Head of caudate nucleus (tissue), 42 donors: ENCODE data around the gene MACF1.
"Not testable (repeated sequence)": the region's sequence is repeated elsewhere in the genome, so short reads cannot be mapped to it uniquely, and the experiment has no call there.

ENCODE experiments used
- DNase-seq, 42 donors: peaks; one replicate each; pipeline versions ENCODE4 v3.0.0 to v3.0.0-alpha.2; 2020 to 2021; ENCODE audit warnings: mixed read lengths in 7 of 42
- intact Hi-C: fragments of 100-400 bp; cut with DNase I; formaldehyde crosslinking; loops from one replicate; pipeline ENCODE4 v1.15.0; 2022

MACF1 gene

DNA sequence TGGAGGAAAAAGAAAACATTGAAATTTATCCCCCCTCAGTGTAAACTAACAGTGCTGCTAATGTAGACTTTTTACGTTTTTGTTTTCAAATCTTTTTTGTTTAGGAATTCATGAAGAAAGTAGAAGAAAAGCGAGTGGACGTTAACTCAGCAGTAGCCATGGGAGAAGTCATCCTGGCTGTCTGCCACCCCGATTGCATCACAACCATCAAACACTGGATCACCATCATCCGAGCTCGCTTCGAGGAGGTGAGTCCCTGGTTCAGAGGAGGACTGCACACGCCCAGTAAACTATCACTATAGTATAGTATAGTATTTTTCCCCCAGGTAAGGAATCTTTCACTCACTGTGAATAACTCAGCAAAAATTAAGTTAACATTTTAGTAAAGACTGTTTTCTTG is 249.1 kb downstream of the MACF1 start:
- intact Hi-C loops = no loop called here
- peak in 15 of 42 donors; percentile 7 to 75 (median 34) for DNase-seq

DNA sequence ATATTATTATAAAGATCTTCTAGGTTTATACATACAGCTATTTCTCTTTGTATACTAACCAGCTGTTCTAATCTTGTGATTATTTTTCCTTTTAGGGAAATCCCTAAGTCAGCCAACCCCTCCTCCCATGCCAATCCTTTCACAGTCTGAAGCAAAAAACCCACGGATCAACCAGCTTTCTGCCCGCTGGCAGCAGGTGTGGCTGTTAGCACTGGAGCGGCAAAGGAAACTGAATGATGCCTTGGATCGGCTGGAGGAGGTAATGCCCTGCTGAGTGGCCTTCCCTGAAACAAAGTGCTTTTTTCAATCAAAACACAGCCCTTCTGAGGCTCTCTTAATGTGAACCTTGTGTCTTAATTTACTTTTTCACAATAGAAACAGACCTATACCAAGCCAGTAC is 254.5 kb downstream of the MACF1 start:
- DNase-seq = peak in 27 of 42 donors; percentile 14 to 76 (median 32)
- intact Hi-C loops = no loop called here

DNA sequence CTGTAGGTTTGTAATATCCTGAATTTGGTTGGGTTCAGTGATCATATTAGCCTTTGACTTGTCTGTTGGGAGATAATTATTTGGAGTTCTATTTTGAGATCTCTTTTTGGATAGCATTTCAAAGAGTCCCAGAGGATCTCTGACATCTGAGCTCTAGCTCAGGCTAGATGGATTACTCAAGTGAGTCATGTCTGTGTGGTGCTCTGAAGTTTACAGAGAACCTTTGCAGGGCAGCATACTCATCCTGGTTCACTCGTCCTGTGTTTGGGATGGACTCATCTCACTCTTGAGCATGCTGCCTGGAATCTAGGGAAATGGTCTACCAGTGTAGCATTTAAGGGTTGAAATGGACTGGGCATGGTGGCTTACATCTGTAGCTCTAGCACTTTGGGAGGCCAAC is 257.6 kb downstream of the MACF1 start:
- DNase-seq = no peak
- intact Hi-C loops = no loop called here

DNA sequence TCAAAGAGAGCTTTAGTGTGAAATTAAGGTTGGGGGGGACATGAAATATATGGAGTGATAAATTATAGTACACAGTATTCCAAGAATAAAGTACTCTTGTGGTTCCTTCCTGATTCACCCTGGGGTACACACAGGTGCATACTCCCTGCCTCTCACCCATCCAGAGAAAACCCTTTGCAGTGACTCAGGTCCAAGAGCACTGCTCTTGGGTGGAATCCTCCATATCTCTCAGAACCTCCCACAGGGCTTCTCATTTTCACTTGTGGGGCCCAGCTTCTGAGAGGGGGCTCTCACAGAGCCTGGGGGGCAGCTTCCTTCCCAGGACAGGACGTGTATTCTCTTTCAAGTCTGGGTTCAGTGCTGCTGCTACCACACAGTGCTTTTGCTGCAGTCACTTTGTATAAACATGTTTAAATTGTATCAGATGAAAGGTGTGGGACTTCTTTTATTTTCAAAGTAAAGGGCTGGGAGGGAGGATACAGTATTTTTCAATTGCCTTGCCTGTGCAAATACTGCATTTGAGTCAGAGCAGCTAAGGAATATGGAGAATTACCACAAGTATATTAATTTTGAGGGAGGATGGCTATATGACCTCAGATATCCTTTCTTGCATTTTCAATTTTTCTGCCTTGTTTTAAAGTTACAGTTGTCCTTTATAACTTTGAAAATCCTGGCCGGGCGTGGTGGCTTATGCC is 262.1 kb downstream of the MACF1 start:
- no peak for DNase-seq
- intact Hi-C loops = no loop called here

DNA sequence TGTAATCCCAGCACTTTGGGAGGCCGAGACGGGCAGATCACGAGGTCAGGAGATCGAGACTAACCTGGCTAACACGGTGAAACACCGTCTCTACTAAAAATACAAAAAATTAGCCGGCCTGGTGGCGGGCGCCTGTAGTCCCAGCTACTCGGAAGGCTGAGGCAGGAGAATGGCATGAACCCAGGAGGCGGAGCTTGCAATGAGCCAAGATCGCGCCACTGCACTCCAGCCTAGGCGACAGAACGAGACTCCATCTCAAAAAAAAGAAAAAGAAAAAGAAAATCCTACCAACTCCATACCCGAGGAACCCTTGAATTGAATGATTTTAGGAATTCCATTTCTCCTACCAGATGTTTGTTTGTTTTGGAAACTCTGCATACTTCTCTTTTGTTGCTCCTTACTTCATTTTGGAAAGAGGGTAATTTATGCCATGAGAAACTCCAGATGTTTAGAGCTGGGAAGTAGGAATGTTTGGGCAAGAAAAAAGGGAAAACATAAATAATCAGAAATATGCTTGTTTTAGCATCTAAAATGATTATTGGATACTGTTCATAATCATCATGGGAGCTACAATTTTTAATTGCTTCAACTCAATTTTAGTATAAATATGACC is 262.7 kb downstream of the MACF1 start:
- intact Hi-C loops, DNase-seq: not testable (repeated sequence)

DNA sequence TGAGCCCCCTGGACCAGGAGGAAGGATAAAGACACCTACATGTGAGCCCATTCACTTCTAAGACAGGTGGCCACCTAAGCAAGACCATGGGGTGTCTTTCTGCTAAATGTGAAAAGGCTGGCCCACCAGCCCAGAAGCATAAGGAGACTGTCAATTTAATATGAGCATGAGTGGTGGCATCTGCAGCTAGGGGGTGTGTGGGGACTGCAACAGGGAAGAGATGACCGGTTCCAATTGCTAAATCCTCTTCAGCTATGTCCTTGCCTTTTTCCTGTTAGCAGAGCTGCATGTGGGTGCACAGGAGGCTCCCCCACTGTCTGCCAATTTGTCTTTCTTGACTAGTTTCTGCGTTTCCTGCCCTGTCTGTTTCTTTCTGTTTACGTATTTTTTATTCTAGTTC is 264.7 kb downstream of the MACF1 start:
- DNase-seq = no peak
- intact Hi-C loops = no loop called here

DNA sequence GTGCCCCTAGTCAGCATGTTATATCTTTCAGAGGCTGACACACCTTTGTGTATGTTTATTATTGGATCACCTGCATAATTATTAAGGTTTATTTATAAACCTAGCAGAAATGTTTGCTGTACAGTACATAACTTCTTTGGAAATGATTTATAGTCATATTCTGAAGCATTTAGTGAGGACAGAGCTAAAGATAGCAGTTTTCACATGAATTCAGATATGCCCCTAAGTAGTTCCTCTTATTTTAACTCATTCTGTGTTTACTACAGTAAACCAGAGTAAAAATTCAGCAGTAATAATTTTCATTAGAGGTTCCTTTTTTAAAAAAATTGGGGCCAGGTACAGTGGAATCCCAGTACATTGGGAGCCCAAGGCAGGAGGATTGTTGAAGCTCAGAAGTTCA is 265.5 kb downstream of the MACF1 start:
- intact Hi-C loops = no loop called here
- DNase-seq = no peak

DNA sequence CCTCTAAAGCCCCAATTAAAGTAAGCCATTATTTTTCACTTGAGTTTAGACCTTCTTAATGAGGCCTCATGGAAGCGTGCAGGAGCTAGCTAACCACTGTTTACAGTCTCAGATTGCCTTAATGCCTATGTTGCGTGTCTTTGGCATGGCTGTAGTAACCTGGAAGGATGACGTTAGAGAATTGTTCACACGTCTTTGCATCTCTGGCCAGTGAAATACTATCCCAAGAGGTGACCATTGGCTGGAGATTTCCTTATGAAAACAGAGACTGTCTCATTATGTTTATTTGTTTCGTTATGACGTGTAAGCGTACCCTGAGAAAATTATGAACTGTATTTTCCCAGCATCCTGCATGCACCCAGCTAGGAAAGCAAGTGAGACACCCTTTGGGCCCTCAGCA is 268.3 kb downstream of the MACF1 start:
- intact Hi-C loops = no loop called here
- no peak for DNase-seq

DNA sequence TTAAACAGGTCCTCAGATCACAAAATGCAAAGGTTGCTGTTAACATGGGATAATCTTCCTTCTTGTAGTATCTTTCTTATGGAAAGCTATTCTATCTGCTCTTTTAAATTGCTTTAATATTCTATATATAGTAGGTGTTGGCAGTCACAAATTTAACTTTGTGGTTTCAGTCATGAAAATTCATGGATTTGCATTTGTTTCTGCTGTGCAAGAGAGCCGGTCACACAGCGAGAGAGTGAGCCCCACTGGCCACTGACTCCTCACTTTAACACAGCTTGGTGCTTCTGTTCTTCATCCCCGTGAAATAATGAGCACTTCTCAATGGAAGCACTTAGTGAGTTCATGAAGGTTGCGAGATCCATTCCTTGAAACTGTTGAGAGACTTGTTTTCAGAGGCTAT is 268.8 kb downstream of the MACF1 start:
- no peak for DNase-seq
- intact Hi-C loops = no loop called here

DNA sequence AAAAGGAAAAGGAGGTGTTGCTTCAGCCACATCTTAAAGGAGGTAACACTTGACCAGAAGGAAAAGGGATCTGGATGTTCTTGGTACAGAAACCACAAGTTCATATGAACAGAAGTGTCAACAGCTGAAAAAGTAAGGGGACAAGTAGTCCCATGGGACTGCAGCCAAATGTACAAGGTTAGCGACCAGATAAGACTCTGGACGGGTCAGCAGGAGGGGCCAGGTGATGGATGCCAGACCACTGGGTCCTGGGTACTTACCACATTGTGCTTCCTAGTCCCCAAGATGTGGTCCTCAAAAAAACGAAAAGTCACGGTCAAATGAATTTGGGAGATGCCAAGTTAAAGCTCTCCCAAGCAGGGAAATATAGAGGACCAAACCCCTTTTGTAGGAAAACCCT is 270.3 kb downstream of the MACF1 start:
- intact Hi-C loops = no loop called here
- no peak for DNase-seq

DNA sequence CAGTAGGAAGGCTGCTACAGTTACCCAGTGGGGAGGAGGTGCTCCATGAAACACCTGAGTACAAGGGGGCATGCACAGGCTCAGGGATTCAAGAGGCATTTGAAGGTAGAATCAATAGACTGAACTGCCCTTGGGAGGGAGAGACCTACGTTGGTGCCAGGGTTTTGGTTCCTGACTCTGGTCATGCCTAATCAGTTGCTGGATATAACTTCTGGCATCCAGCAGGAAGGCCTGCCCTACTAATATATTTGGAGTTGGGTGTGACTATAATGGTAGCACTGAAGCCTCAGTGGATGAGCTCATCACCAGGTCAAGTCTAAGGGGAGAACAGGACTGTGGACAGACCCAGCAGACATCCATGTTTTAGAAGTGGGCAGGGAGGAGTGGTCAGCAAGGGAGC is 271.1 kb downstream of the MACF1 start:
- intact Hi-C loops, DNase-seq: not testable (repeated sequence)

DNA sequence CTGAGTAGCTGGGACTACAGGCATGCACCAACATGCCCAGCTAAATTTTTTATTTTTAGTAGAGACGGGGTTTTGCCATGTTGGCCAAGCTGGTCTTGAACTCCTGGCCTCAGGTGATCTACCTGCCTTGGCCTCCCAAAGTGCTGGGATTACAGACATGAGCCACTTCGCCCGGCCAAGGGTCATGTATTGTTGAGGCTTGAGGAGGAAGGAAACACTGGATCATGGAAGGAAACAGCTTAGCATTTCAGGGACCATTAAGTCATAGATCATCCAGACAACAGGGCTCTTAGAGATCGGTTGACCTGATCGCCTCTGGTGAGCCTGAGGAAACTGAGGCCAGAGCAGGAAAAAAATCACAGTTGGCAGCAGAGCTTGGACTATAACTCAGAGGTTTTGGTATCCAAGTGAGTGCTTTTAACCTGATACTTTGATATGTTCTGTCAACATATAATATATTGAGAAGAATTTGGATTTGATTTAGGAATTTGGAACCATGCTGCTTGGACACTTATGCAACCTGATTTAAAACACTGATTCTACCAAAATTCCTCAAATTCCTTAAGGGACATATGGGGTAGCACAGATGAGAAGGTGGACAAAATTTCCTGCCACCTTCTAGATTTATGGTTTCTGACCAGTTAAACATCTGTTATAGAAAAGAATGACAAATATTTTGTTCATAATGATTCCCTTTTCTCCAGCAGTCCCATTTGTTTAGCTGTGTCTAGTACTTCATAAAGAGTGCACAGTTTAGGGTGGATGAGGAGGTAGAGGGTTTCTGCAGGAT is 273.8 kb downstream of the MACF1 start:
- intact Hi-C loops = no loop called here
- DNase-seq = no peak

DNA sequence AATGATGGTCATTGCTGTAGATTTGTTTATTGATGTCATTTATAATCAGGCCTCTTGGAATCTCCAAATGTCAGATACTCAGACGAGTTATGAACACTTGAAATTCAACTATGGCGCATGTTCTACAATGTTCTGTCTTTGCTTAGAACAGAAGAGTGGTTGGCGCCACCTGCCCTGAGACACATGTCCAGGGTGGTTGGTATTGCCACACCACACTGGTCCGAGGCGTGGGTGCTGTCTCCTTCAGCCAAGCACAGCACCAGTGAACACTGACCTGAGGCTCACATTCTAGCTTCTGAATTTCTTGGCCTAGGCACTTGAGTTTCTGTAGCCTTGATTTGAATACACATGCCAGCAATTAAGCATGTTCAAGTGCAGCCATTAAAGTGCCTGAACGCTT is 276.8 kb downstream of the MACF1 start:
- intact Hi-C loops = no loop called here
- no peak for DNase-seq

DNA sequence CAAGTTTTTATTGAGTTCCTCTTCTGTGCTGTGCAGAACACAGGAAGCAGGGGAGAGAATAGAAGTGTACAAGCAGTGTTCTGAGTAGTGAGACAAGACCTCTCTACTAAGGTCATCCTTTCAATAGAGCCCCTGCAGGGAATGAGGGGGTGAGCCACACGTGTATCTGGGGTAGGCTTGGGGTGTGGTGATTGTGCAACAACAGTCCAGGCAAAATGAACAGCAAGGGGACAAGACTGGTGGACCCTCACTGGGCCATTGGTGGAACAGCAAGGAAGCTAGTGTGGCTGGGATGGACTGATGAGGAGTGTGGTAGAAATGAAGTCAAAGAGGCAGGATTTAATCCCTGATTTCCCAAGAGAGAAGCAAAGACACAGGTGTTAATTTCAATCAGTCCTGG is 278.8 kb downstream of the MACF1 start:
- no peak for DNase-seq
- intact Hi-C loops = no loop called here

DNA sequence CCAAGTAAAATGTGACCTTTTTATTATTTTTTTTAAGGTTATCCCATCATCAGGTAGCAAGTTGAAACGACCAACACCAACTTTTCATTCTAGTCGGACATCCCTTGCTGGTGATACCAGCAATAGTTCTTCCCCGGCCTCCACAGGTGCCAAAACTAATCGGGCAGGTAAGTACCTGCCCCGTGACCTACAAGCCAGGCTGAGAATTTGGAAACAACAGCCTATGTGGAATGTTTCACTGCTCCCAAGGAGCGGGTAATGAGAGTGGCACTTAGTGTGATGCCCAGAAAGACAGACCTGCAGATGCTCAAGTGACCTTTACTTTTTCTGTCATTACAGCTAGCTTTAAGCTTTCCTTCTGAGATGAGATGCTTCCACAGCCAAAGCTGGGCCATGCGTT is 280.1 kb downstream of the MACF1 start:
- no peak for DNase-seq
- intact Hi-C loops = no loop called here

DNA sequence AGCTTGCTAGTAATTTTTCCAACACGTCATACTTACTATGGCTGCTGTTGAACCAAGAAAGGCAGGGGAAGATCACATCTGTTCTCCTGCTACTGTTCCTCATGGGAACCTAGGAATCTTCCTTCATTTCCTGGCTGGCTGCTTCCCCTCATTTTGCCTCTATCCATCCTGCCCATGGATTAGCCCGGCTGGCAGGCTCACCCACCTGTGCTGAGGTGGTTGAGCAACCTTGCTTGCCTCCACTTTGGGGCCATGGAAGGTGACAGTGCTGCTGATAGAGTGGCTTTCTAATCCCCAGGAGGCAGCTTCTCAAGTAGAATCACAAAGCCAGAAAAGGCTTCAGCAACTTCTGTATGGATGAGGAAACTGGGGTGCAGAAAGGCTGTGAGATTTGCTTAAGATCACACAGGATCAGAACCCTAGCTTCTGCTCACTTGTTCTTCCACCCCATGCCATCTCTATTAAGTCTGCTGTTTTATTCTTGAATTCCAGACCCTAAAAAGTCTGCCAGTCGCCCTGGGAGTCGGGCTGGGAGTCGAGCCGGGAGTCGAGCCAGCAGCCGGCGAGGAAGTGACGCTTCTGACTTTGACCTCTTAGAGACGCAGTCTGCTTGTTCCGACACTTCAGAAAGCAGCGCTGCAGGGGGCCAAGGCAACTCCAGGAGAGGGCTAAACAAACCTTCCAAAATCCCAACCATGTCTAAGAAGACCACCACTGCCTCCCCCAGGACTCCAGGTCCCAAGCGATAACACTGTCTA is 280.7 kb downstream of the MACF1 start:
- intact Hi-C loops = no loop called here
- peak in 20 of 42 donors; percentile 16 to 63 (median 45) for DNase-seq

DNA sequence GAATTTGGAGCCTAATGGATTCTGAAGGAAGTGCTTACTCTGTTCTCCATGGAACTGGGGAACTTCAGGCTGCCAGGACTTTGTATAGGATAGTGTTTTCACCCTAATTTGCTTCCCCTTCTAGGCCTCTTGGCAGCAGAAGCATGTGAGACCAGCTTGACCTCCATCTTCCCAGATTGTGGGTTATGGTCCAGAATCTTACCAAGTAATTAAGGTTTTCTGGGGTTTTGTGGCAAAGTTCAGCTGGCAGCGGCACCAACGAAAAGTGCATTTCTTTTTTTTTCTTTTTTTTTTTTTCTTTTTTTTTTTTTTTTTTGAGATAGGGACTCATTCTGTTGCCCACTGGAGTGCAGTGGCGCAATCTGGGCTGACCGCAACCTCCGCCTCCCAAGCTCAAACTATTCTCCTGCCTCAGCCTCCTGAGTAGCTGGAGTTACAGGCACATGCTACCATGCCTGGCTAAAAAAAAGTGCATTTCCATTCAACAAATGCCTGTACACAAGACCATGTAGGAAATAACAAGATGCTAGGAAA is 283.6 kb downstream of the MACF1 start:
- DNase-seq = no peak
- intact Hi-C loops = no loop called here

DNA sequence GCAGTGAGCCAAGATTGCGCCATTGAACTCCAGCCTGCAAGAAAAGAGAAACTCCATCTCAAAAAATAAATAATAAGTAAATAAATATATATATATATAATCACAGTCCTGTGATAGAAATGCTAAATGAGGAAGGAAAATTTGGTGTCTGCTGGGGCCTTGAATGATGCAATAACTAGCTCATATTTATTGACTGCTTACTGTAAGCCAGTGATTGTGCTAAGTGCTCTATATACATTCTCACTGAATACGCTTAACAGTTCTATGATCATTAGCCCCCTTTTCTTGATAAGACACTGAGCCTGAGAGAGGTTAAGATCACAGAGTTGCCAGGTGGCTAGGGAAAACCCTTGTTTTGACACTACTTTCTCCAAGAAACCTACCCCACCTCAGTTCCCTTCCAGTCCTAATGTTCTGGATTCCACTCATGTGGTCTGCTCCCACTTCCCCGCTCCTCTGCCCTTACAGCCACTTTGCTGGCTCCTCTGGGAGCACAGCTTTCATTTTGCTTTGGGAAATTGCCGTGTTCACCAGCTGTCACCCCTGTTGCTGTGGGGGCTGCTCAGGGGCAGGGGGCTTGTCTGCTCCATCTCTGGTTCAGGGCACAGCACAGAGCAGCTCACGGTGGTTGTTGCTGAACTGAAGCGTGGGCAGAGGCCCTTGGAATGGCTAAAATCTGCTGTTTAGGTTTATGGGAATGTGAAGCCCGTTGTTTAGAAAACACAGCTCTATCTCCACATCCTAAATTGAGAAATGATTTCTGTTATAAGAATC is 284.5 kb downstream of the MACF1 start:
- no peak for DNase-seq
- intact Hi-C loops = no loop called here
